ENCODE data around the gene GALNT18. TPM values are rescaled to one million over a fixed set of nuclear protein-coding genes. Genes with fewer than 3 reads are reported as not detected.

Gene GALNT18
- total RNA-seq, 5 donors from 2014 or later (not counting 1 experiment from before 2014, with no cell fraction given) = 0.10 to 0.15 TPM; not detected in 3

DNA sequence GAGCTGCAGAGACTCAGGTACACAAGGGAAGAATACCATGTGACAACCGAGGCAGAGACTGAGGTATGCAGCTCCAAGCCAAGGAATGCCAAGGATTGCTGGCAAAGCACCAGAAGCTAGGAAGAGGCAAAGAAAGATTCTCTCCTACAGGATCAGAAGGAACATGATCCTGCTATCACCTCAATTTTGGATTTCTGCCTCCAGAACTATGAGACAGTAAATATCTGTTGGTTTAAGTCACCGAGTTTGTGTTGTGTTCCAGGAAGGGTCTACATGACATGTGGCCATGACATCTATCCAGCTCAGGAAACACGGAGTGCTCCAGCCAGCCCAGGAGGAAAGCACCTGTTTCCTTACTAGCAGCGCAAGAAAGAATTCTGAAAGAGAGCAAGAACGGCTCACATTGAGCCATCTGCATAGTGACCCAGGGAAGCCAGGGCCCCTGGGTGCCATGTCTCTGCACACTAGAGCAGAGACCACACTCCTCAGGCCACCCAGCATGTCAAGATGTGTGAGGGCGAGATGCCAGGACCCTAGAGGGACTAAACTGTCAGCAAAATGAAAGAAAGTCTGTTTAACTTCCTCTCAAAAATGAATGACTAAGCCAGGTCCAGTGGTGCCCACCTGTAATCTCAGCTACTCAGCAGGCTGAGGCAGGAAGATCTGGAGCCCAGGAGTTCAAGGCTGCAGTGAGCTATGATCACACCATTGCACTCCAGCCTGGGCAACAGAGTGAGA, 35.6 kb upstream of the GALNT18 start:
- H3K27me3 Mint-ChIP-seq = peaks cover 16 to 21% of the 10 kb centered on the region in 2 donors
- no peak overlapping the region for H3K27ac ChIP-seq (ENCODE audit: low read length)
- no peaks in the 10 kb centered on the region for H3K9me3 ChIP-seq
- no peaks in the 10 kb centered on the region for H3K9me3 Mint-ChIP-seq
- WGBS (ENCODE audit: insufficient coverage) = 28% methylated on average over 6 of the region's 6 CpGs
- DNase-seq (no peak), ATAC-seq (replicated peaks in 1 of 4) (no peak)
- H3K27me3 ChIP-seq (replicated peaks in 1 of 2; ENCODE audit: control insufficient read depth in 2 of 2, extremely low read depth in 1 of 2, insufficient read depth in 2 of 2, low read length in 1 of 2) = peaks cover 0 to 9% of the 10 kb centered on the region in 2 experiments
- H3K36me3 ChIP-seq (ENCODE audit: control insufficient read depth in 2 of 2, extremely low read depth in 1 of 2, insufficient read depth in 1 of 2, low read length in 1 of 2) = no peaks in the 10 kb centered on the region
- no peak overlapping the region for H3K27ac Mint-ChIP-seq
- no peaks in the 10 kb centered on the region for H3K36me3 Mint-ChIP-seq
- H3K4me3 ChIP-seq (ENCODE audit: control insufficient read depth in 1 of 2, extremely low read depth in 1 of 2, low read length in 1 of 2) = no peak overlapping the region
- ChIA-PET POLR2A (no interaction called here), CTCF (no interaction called here)
- H3K4me1 ChIP-seq (ENCODE audit: control insufficient read depth in 1 of 2, extremely low read depth in 1 of 2, insufficient read depth in 2 of 2, low read length in 2 of 2) = no peaks in the 10 kb centered on the region
- no peaks in the 10 kb centered on the region for H3K4me1 Mint-ChIP-seq
- no peak overlapping the region for H3K4me3 Mint-ChIP-seq

DNA sequence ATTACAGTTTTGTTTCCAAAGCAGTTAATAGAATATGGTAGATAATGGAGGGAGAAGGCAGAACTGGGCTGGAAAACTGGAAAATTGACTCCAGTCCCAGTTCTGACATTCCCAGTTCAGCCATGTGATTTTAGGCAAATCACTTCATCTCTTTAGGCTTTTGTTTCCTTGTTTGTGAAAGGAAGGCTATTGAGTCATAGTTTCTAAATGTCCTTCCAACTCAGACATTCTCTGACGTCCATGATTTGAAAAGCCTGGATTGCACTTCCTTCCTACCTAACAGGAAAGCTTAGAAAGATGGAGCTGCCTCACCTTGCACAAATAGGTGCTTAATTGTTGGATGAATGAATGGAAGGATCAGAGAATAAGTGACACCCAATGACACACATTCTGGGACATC, 19.8 kb upstream of the GALNT18 start:
- no peak for DNase-seq
- Mint-ChIP-seq H3K9me3 (peaks cover 3 to 9% (median 6%) of the 10 kb centered on the region in 3 donors), H3K4me3 (no peak overlapping the region), H3K4me1 (no peaks in the 10 kb centered on the region), H3K36me3 (no peaks in the 10 kb centered on the region), H3K27ac (no peak overlapping the region), H3K27me3 (peaks cover 43 to 49% of the 10 kb centered on the region in 2 donors)
- H3K9me3 ChIP-seq = no peaks in the 10 kb centered on the region
- H3K27me3 ChIP-seq (replicated peaks in 1 of 2; ENCODE audit: control insufficient read depth in 2 of 2, extremely low read depth in 1 of 2, insufficient read depth in 2 of 2, low read length in 1 of 2) = peaks cover 0 to 6% of the 10 kb centered on the region in 2 experiments
- POLR2A ChIA-PET = no interaction called here
- WGBS (ENCODE audit: insufficient coverage) = no CpG with 5 or more reads among the region's 1 CpG
- H3K36me3 ChIP-seq (ENCODE audit: control insufficient read depth in 2 of 2, extremely low read depth in 1 of 2, insufficient read depth in 1 of 2, low read length in 1 of 2) = no peaks in the 10 kb centered on the region
- no peak overlapping the region for H3K27ac ChIP-seq (ENCODE audit: low read length)
- ATAC-seq (replicated peaks in 1 of 4) = no peak
- CTCF ChIA-PET = interaction anchor here in 1 of 2 donors (0.7 kb wide), 1 partner anchor 98 kb away, joined by 3 read pairs; no protein-coding TSS in a partner anchor
- no peak overlapping the region for H3K4me3 ChIP-seq (ENCODE audit: control insufficient read depth in 1 of 2, extremely low read depth in 1 of 2, low read length in 1 of 2)
- H3K4me1 ChIP-seq (ENCODE audit: control insufficient read depth in 1 of 2, extremely low read depth in 1 of 2, insufficient read depth in 2 of 2, low read length in 2 of 2) = no peaks in the 10 kb centered on the region

DNA sequence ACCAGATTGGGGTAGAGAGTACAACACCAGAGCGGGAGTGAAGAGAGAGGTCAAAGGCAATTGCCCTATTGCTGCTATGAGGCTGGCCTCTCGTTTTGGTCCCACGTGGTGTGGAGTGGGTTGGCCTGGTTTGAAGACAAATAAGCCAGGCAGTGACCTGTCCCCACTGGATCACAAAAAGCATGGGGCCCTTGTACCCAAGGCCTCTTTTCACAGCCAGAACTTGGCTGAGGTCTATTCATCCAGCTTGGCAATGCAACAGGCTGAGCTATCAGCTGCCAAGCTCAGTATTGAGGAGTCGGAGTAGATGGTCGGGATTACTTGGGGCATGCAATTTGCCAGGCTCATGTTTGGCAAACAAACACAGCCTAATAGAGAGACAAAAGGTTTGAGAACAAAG, 19.2 kb upstream of the GALNT18 start:
- H3K27ac ChIP-seq (ENCODE audit: low read length) = no peak overlapping the region
- no peaks in the 10 kb centered on the region for H3K36me3 ChIP-seq (ENCODE audit: control insufficient read depth in 2 of 2, extremely low read depth in 1 of 2, insufficient read depth in 1 of 2, low read length in 1 of 2)
- no peak overlapping the region for H3K4me3 Mint-ChIP-seq
- H3K36me3 Mint-ChIP-seq = no peaks in the 10 kb centered on the region
- no peaks in the 10 kb centered on the region for H3K4me1 Mint-ChIP-seq
- POLR2A ChIA-PET = no interaction called here
- H3K27me3 ChIP-seq (replicated peaks in 1 of 2; ENCODE audit: control insufficient read depth in 2 of 2, extremely low read depth in 1 of 2, insufficient read depth in 2 of 2, low read length in 1 of 2) = peaks cover 0 to 6% of the 10 kb centered on the region in 2 experiments
- CTCF ChIA-PET = no interaction called here
- no peaks in the 10 kb centered on the region for H3K4me1 ChIP-seq (ENCODE audit: control insufficient read depth in 1 of 2, extremely low read depth in 1 of 2, insufficient read depth in 2 of 2, low read length in 2 of 2)
- H3K27me3 Mint-ChIP-seq = peaks cover 40 to 43% of the 10 kb centered on the region in 2 donors
- no peak for DNase-seq
- peaks cover 3 to 9% (median 6%) of the 10 kb centered on the region in 3 donors for H3K9me3 Mint-ChIP-seq
- no peak overlapping the region for H3K4me3 ChIP-seq (ENCODE audit: control insufficient read depth in 1 of 2, extremely low read depth in 1 of 2, low read length in 1 of 2)
- ATAC-seq (replicated peaks in 1 of 4) = no peak
- 79% methylated on average over 3 of the region's 5 CpGs for WGBS (ENCODE audit: insufficient coverage)
- H3K9me3 ChIP-seq = no peaks in the 10 kb centered on the region
- no peak overlapping the region for H3K27ac Mint-ChIP-seq

DNA sequence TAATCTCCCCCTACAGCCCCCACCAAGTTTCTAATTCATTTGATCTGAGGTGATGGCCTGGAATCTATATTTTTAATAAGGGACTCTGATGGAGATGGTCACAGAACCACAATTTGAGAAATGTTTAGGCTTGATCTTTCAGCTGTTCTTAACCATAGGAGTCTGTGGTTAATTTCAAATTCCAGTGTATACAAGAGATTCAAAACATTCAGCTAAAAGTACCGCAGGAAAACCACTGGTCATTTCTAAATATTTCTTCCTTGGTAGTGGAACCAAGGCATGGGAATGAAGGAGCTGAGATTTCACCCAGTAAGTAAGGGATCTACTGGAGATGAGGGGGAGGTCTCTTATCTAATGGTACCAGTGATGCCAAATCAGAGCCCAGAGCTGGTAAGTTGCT, 18.3 kb upstream of the GALNT18 start:
- Histone ChIP-seq H3K4me1 (ENCODE audit: control insufficient read depth in 1 of 2, extremely low read depth in 1 of 2, insufficient read depth in 2 of 2, low read length in 2 of 2) (no peaks in the 10 kb centered on the region), H3K36me3 (ENCODE audit: control insufficient read depth in 2 of 2, extremely low read depth in 1 of 2, insufficient read depth in 1 of 2, low read length in 1 of 2) (no peaks in the 10 kb centered on the region), H3K27ac (ENCODE audit: low read length) (no peak overlapping the region), H3K4me3 (ENCODE audit: control insufficient read depth in 1 of 2, extremely low read depth in 1 of 2, low read length in 1 of 2) (no peak overlapping the region), H3K27me3 (replicated peaks in 1 of 2; ENCODE audit: control insufficient read depth in 2 of 2, extremely low read depth in 1 of 2, insufficient read depth in 2 of 2, low read length in 1 of 2) (peaks cover 0 to 8% of the 10 kb centered on the region in 2 experiments), H3K9me3 (no peaks in the 10 kb centered on the region)
- no peaks in the 10 kb centered on the region for H3K36me3 Mint-ChIP-seq
- peaks cover 35 to 38% of the 10 kb centered on the region in 2 donors for H3K27me3 Mint-ChIP-seq
- no peak overlapping the region for H3K4me3 Mint-ChIP-seq
- peaks cover 0 to 9% (median 6%) of the 10 kb centered on the region in 3 donors for H3K9me3 Mint-ChIP-seq
- WGBS (ENCODE audit: insufficient coverage) = no CpG with 5 or more reads among the region's 1 CpG
- H3K4me1 Mint-ChIP-seq = no peaks in the 10 kb centered on the region
- ChIA-PET POLR2A (no interaction called here), CTCF (no interaction called here)
- no peak for ATAC-seq (replicated peaks in 1 of 4)
- no peak overlapping the region for H3K27ac Mint-ChIP-seq
- no peak for DNase-seq

- Histone ChIP-seq H3K36me3 (ENCODE audit: control insufficient read depth in 2 of 2, extremely low read depth in 1 of 2, insufficient read depth in 1 of 2, low read length in 1 of 2) (no peaks in the 10 kb centered on the region), H3K9me3 (no peaks in the 10 kb centered on the region), H3K4me1 (ENCODE audit: control insufficient read depth in 1 of 2, extremely low read depth in 1 of 2, insufficient read depth in 2 of 2, low read length in 2 of 2) (no peaks in the 10 kb centered on the region), H3K27me3 (replicated peaks in 1 of 2; ENCODE audit: control insufficient read depth in 2 of 2, extremely low read depth in 1 of 2, insufficient read depth in 2 of 2, low read length in 1 of 2) (peaks cover 0 to 18% of the 10 kb centered on the region in 2 experiments), H3K27ac (ENCODE audit: low read length) (no peak overlapping the region), H3K4me3 (ENCODE audit: control insufficient read depth in 1 of 2, extremely low read depth in 1 of 2, low read length in 1 of 2) (no peak overlapping the region)
- peaks cover 23 to 25% of the 10 kb centered on the region in 2 donors for H3K27me3 Mint-ChIP-seq
- no peaks in the 10 kb centered on the region for H3K4me1 Mint-ChIP-seq
- ChIA-PET CTCF (no interaction called here), POLR2A (no interaction called here)
- no peaks in the 10 kb centered on the region for H3K36me3 Mint-ChIP-seq
- H3K4me3 Mint-ChIP-seq = no peak overlapping the region
- H3K27ac Mint-ChIP-seq = no peak overlapping the region
- 63% methylated on average over 2 of the region's 3 CpGs for WGBS (ENCODE audit: insufficient coverage)
- H3K9me3 Mint-ChIP-seq = no peaks in the 10 kb centered on the region
- no peak for DNase-seq
- ATAC-seq (replicated peaks in 1 of 4) = no peak
These were observed 14.9 kb upstream of the GALNT18 start for GRCh38 chr11:11636671-11637070.

- no peaks in the 10 kb centered on the region for H3K4me1 ChIP-seq (ENCODE audit: control insufficient read depth in 1 of 2, extremely low read depth in 1 of 2, insufficient read depth in 2 of 2, low read length in 2 of 2)
- DNase-seq = no peak
- POLR2A ChIA-PET = no interaction called here
- no peak for ATAC-seq (replicated peaks in 1 of 4)
- WGBS (ENCODE audit: insufficient coverage) = 88% methylated on average over 4 of the region's 5 CpGs
- no peaks in the 10 kb centered on the region for H3K36me3 ChIP-seq (ENCODE audit: control insufficient read depth in 2 of 2, extremely low read depth in 1 of 2, insufficient read depth in 1 of 2, low read length in 1 of 2)
- CTCF ChIA-PET = interaction anchor here in 1 of 2 donors (1.0 kb wide), 1 partner anchor 8 kb away, joined by 6 read pairs; no protein-coding TSS in a partner anchor
- H3K9me3 Mint-ChIP-seq = no peaks in the 10 kb centered on the region
- peaks cover 0 to 15% of the 10 kb centered on the region in 2 experiments for H3K27me3 ChIP-seq (replicated peaks in 1 of 2; ENCODE audit: control insufficient read depth in 2 of 2, extremely low read depth in 1 of 2, insufficient read depth in 2 of 2, low read length in 1 of 2)
- no peak overlapping the region for H3K4me3 Mint-ChIP-seq
- H3K27me3 Mint-ChIP-seq = peaks cover 18 to 19% of the 10 kb centered on the region in 2 donors
- no peaks in the 10 kb centered on the region for H3K4me1 Mint-ChIP-seq
- no peaks in the 10 kb centered on the region for H3K9me3 ChIP-seq
- no peak overlapping the region for H3K4me3 ChIP-seq (ENCODE audit: control insufficient read depth in 1 of 2, extremely low read depth in 1 of 2, low read length in 1 of 2)
- H3K27ac ChIP-seq (ENCODE audit: low read length) = no peak overlapping the region
- H3K36me3 Mint-ChIP-seq = no peaks in the 10 kb centered on the region
- no peak overlapping the region for H3K27ac Mint-ChIP-seq
These were observed 13.6 kb upstream of the GALNT18 start for GRCh38 chr11:11635443-11635842.
